ENCODE measurements around the gene PTPRS. TPM values are rescaled to one million over a fixed set of nuclear protein-coding genes. Genes with fewer than 3 reads are reported as not detected.
"Not testable (repeated sequence)": the region's sequence is repeated elsewhere in the genome, so short reads cannot be mapped to it uniquely, and the experiment has no call there.

The PTPRS gene
- total RNA-seq, 1 donor from 2014 or later: 10.3 TPM

DNA sequence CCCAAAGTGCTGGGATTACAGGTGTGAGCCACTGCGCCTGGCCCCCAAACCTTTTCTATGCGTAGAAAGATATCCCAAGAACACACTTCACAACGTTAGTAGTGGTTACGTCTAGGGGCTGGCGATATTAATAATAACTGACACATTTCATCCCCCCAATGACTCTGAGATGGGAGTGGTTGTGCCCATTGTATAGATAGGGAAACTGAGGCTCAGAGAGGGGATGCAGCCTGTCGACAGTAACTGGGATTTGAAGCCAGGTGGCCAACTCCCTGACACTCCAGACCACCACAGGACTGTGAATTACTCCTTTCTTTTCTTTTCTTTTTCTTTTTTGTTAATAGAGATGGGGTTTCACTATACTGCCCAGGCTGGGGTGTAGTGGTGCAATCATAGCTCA, 25.3 kb upstream of the PTPRS start:
- no peaks in the 10 kb centered on the region for H3K27me3 ChIP-seq (ENCODE audit: control insufficient read depth, insufficient read depth, low read length)
- DNase-seq (ENCODE audit: low read depth) (no peak), FAIRE-seq (no peak)
- H3K36me3 ChIP-seq (ENCODE audit: control insufficient read depth, insufficient read depth, low read length): no peaks in the 10 kb centered on the region
- no peak for TF ChIP-seq CTCF (IDR thresholded peaks at IDR 0.05; ENCODE audit: insufficient read depth, low read length, severe bottlenecking)
- no peak overlapping the region for H3K4me3 ChIP-seq (ENCODE audit: low read depth, low read length)

- TF ChIP-seq CTCF (IDR thresholded peaks at IDR 0.05; ENCODE audit: insufficient read depth, low read length, severe bottlenecking): no peak
- no peak for FAIRE-seq
Measured at GRCh38 chr19:5364674-5365073, 24.1 kb upstream of the PTPRS start.

DNA sequence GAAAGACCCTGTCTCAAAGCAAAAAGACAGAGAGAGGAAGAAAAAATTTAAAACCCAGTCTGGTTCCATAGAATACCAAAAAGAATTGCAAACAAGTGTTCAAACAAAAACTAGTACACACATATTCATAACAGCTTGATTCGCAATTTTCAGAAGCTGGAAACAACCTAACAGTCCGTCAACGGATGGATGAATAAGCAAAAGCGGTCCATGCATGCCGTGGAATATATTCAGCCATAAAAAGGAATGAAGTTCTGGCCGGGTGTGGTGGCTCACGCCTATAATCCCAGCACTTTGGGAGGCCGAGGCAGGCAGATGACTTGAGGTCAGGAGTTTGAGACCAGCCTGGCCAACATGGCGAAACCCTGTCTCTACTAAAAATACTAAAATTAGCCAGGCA, 21.2 kb upstream of the PTPRS start:
- DNase-seq (ENCODE audit: low read depth): not testable (repeated sequence)

More at GRCh38 chr19:5364674-5365073, 24.1 kb upstream of the PTPRS start:
- DNase-seq (ENCODE audit: low read depth): no peak
- no peak overlapping the region for H3K4me3 ChIP-seq (ENCODE audit: low read depth, low read length)
- H3K36me3 ChIP-seq (ENCODE audit: control insufficient read depth, insufficient read depth, low read length): no peaks in the 10 kb centered on the region
- H3K27me3 ChIP-seq (ENCODE audit: control insufficient read depth, insufficient read depth, low read length): no peaks in the 10 kb centered on the region

GRCh38 chr19:5361407-5361806, 20.8 kb upstream of the PTPRS start:
- no peak for DNase-seq (ENCODE audit: low read depth)
- no peak for TF ChIP-seq CTCF (IDR thresholded peaks at IDR 0.05; ENCODE audit: insufficient read depth, low read length, severe bottlenecking)
- no peak for FAIRE-seq
- Histone ChIP-seq H3K4me3 (ENCODE audit: low read depth, low read length) (no peak overlapping the region), H3K36me3 (ENCODE audit: control insufficient read depth, insufficient read depth, low read length) (no peaks in the 10 kb centered on the region), H3K27me3 (ENCODE audit: control insufficient read depth, insufficient read depth, low read length) (no peaks in the 10 kb centered on the region)

More for the DNA sequence above, 21.2 kb upstream of the PTPRS start:
- H3K4me3 ChIP-seq (ENCODE audit: low read depth, low read length); H3K27me3 ChIP-seq (ENCODE audit: control insufficient read depth, insufficient read depth, low read length); FAIRE-seq; H3K36me3 ChIP-seq (ENCODE audit: control insufficient read depth, insufficient read depth, low read length): not testable (repeated sequence)

DNA sequence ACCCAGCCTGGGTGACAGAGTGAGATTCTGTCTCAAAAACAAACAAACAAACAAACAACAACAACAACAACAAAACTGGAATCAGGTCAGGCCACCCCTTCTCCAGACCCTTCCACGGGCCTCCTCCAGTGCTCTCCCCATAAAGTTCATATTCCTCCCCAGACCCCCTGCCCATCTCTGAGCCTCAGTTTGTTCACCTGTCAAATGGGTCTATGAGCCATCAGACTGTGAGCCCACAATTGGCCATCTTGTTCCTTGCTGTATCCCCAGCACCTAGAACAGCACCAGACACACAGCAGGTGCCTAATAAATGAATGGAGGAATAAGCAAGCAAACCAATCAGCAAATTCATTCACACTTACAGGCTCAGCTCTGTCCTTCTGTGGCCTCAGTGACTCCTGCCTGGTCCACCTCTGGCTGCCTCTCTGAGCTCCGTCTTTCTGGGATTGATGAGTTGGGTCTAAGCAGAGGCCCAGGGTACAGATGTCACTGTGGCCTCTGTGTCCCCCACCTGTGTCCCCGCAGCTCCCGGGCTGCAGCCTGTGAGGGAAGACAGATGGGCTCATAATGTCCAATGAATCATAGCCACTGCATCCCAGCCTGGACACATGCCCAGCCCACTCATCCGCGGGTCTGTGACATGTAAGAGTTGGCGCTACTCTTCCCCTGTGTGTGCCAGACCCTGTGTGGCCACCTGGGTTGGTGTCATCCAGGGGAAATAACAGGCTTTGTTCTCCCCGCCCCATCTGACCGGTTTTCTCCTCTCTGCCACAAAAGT, 19.6 kb upstream of the PTPRS start:
- H3K36me3 ChIP-seq (ENCODE audit: control insufficient read depth, insufficient read depth, low read length): no peaks in the 10 kb centered on the region
- DNase-seq (ENCODE audit: low read depth) (no peak), FAIRE-seq (no peak)
- no peak for TF ChIP-seq CTCF (IDR thresholded peaks at IDR 0.05; ENCODE audit: insufficient read depth, low read length, severe bottlenecking)
- H3K4me3 ChIP-seq (ENCODE audit: low read depth, low read length): no peak overlapping the region
- no peaks in the 10 kb centered on the region for H3K27me3 ChIP-seq (ENCODE audit: control insufficient read depth, insufficient read depth, low read length)

GRCh38 chr19:5358173-5358800, 17.7 kb upstream of the PTPRS start:
- no peaks in the 10 kb centered on the region for H3K36me3 ChIP-seq (ENCODE audit: control insufficient read depth, insufficient read depth, low read length)
- TF ChIP-seq CTCF (IDR thresholded peaks at IDR 0.05; ENCODE audit: insufficient read depth, low read length, severe bottlenecking): no peak
- H3K27me3 ChIP-seq (ENCODE audit: control insufficient read depth, insufficient read depth, low read length): no peaks in the 10 kb centered on the region
- DNase-seq (ENCODE audit: low read depth): no peak
- FAIRE-seq: no peak
- H3K4me3 ChIP-seq (ENCODE audit: low read depth, low read length): no peak overlapping the region
